SU-DHL-6 (cell line): ENCODE results near the gene SKIDA1.

Experiments used
- H2AFZ ChIP-seq: fragments of 200-600 bp; sonication (generic); 2 replicates; pipeline ENCODE4 v1.6.1; 2014; ENCODE audit warnings: low read depth, mild to moderate bottlenecking, moderate library complexity, mixed read lengths, antibody characterized with exemption, low read length; ENCODE audit not compliant: severe bottlenecking
- H3F3A ChIP-seq: fragments of 200-600 bp; shearing (Covaris generic); 2 replicates; pipeline ENCODE4 v1.6.0; 2016; ENCODE audit warnings: antibody characterized with exemption, mild to moderate bottlenecking; ENCODE audit not compliant: insufficient read depth
- H3K27ac ChIP-seq: fragments of 200-600 bp; sonication (generic); 2 replicates; pipeline ENCODE4 v1.5.1; 2016; ENCODE audit warnings: low read depth, mild to moderate bottlenecking, low read length, moderate library complexity, mixed read lengths
- H3K27me3 ChIP-seq: fragments of 200-600 bp; sonication (generic), shearing (Covaris generic); 2 replicates; pipeline ENCODE4 v1.6.0; 2014; ENCODE audit warnings: mild to moderate bottlenecking, low read length
- H3K36me3 ChIP-seq: fragments of 200-600 bp; sonication (generic); 2 replicates; pipeline ENCODE4 v1.6.1; 2014; ENCODE audit warnings: mild to moderate bottlenecking, low read length, mixed read lengths
- H3K4me2 ChIP-seq: fragments of 300-600, 200-600 bp; shearing (Covaris generic), sonication (generic); 2 replicates; pipeline ENCODE4 v1.6.0; 2014; ENCODE audit warnings: low read length, low read depth, mild to moderate bottlenecking; ENCODE audit not compliant: poor library complexity, severe bottlenecking
- H3K4me3 ChIP-seq: fragments of 200-600 bp; sonication (generic); 2 replicates; pipeline ENCODE4 v1.5.1; 2014; ENCODE audit warnings: antibody characterized with exemption, low read length, mild to moderate bottlenecking, mixed read lengths; ENCODE audit not compliant: insufficient read depth, poor library complexity, severe bottlenecking
- H3K79me2 ChIP-seq: fragments of 200-600 bp; sonication (generic); 2 replicates; pipeline ENCODE4 v1.6.1; 2014; ENCODE audit warnings: mild to moderate bottlenecking, low read length, moderate library complexity; ENCODE audit not compliant: insufficient read depth
- H3K9ac ChIP-seq: fragments of 200-600 bp; sonication (generic); 2 replicates; pipeline ENCODE4 v1.7.0; 2014; ENCODE audit warnings: mild to moderate bottlenecking, low read length
- H3K9me2 ChIP-seq: fragments of 200-600 bp; sonication (generic); replicated peaks from 2 replicates; pipeline ENCODE4 v1.6.1; 2014; ENCODE audit warnings: low read length; ENCODE audit not compliant: insufficient read depth
- H3K9me3 ChIP-seq: fragments of 200-600 bp; sonication (generic); 2 replicates; pipeline ENCODE4 v1.6.1; 2014; ENCODE audit warnings: low read length, mixed read lengths; ENCODE audit not compliant: insufficient read depth
- H4K20me1 ChIP-seq: fragments of 200-600 bp; sonication (generic); 2 replicates; pipeline ENCODE4 v1.6.1; 2014; ENCODE audit warnings: low read depth, mild to moderate bottlenecking, antibody characterized with exemption, low read length, moderate library complexity, mixed read lengths
- EZH2phosphoT487 ChIP-seq: fragments of 200-600 bp; sonication (generic), shearing (Covaris generic); conservative IDR thresholded peaks from 2 replicates; pipeline ENCODE4 v1.6.1; 2018; ENCODE audit warnings: mild to moderate bottlenecking, antibody characterized with exemption, low read length, moderate library complexity, mixed read lengths
- TF ChIP-seq, protein P1 (sequence below): fragments of 200-600 bp; sonication (generic); IDR thresholded peaks from one replicate; pipeline ENCODE4 v1.5.1; 2017; ENCODE audit warnings: antibody characterized with exemption, mild to moderate bottlenecking, low read length, moderate library complexity; ENCODE audit not compliant: insufficient read depth, poor library complexity, severe bottlenecking

SKIDA1 gene

DNA sequence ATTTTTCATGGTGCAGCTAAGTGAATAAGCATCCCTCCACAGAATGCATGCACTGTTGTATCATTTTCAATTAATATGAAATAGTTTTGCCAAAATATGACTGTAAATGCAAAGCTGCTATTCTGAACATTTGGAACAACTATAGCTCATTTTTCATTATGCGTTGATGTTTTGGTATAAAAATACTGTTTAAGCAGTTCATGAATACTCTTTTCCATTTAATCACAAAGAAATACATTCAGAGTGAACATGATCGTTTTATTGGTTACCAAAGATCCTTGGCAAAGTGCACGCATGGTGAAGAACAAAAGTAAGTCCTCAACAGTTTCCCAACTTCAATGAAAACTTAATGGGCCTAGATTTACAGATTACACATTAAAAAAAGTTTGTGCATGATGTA is 33.1 kb downstream of the SKIDA1 start:
- H3K27me3 ChIP-seq = no peaks in the 10 kb centered on the region
- H3K27ac ChIP-seq = no peak overlapping the region
- no peak overlapping the region for H3K4me3 ChIP-seq
- no peak overlapping the region for H3K4me2 ChIP-seq
- no peak overlapping the region for H2AFZ ChIP-seq
- H3F3A ChIP-seq = no peaks in the 10 kb centered on the region
- no peaks in the 10 kb centered on the region for H3K9me3 ChIP-seq
- no peak overlapping the region for H3K9ac ChIP-seq
- TF ChIP-seq, protein P1, sequence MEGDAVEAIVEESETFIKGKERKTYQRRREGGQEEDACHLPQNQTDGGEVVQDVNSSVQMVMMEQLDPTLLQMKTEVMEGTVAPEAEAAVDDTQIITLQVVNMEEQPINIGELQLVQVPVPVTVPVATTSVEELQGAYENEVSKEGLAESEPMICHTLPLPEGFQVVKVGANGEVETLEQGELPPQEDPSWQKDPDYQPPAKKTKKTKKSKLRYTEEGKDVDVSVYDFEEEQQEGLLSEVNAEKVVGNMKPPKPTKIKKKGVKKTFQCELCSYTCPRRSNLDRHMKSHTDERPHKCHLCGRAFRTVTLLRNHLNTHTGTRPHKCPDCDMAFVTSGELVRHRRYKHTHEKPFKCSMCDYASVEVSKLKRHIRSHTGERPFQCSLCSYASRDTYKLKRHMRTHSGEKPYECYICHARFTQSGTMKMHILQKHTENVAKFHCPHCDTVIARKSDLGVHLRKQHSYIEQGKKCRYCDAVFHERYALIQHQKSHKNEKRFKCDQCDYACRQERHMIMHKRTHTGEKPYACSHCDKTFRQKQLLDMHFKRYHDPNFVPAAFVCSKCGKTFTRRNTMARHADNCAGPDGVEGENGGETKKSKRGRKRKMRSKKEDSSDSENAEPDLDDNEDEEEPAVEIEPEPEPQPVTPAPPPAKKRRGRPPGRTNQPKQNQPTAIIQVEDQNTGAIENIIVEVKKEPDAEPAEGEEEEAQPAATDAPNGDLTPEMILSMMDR = no peak
- TF ChIP-seq EZH2phosphoT487 = no peak
- H3K36me3 ChIP-seq = no peaks in the 10 kb centered on the region
- no peaks in the 10 kb centered on the region for H3K79me2 ChIP-seq
- H3K9me2 ChIP-seq = no peaks in the 10 kb centered on the region
- H4K20me1 ChIP-seq = no peaks in the 10 kb centered on the region

DNA sequence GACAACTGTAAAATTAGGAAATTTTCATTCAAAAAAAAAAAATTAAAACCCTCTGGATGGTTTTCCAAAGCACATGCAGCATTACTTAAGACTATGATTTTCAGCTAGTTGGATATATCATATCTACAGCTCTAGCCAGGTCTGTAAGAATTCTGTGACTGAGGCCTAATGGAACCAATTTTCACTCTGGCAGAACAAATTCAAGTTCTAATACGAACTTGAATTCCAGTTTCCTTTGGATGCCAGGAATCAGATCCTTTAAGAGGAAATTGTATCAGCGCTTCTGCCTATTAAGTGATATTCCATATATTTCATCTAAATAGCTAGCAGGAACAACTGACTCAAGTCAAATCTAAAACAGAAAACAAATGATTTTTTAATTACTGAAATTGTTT is 34.8 kb downstream of the SKIDA1 start:
- TF ChIP-seq EZH2phosphoT487 = no peak
- TF ChIP-seq, protein P1 = no peak
- H3K36me3 ChIP-seq = no peaks in the 10 kb centered on the region
- no peak overlapping the region for H3K4me2 ChIP-seq
- no peak overlapping the region for H2AFZ ChIP-seq
- H3K27me3 ChIP-seq = no peaks in the 10 kb centered on the region
- no peak overlapping the region for H3K4me3 ChIP-seq
- no peaks in the 10 kb centered on the region for H3K79me2 ChIP-seq
- no peak overlapping the region for H3K27ac ChIP-seq
- no peaks in the 10 kb centered on the region for H3K9me2 ChIP-seq
- no peaks in the 10 kb centered on the region for H4K20me1 ChIP-seq
- no peaks in the 10 kb centered on the region for H3F3A ChIP-seq
- no peak overlapping the region for H3K9ac ChIP-seq
- H3K9me3 ChIP-seq = no peaks in the 10 kb centered on the region

DNA sequence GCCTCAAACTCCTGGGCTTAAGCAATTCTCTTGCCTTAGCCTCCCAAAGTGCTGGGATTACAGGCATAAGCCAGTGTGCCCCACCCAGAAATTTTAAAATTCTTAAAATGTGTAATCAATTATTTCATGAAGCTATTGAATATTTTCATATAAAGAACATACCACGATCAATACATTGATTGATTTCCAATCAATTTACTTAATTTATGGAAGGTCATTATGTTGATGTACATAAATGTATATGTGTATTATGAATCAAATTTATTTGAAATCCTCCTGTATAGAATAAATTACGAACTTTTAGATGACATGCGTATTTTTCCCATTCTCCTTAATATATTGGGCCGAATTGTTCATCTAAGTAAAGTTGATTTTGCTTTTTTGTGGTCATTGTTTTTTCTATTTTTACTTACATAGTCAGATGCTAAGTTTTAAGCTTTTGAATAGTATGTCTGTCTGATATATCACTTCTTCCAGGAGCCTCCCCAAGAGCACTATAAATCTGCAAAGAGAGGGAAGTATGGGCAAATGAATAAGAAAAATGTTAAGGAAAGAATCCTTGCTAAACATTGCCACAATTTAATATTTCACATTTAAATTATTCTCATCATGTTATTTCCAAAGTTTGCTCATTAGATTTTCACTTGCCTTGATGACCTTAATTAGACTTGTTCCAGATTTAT is 35.3 kb downstream of the SKIDA1 start:
- Histone ChIP-seq H3K4me2 (no peak overlapping the region), H2AFZ (no peak overlapping the region), H3K27ac (no peak overlapping the region), H4K20me1 (no peaks in the 10 kb centered on the region), H3K9me2 (no peaks in the 10 kb centered on the region), H3K4me3 (no peak overlapping the region), H3K79me2 (no peaks in the 10 kb centered on the region), H3K9me3 (no peaks in the 10 kb centered on the region), H3K36me3 (no peaks in the 10 kb centered on the region), H3K9ac (no peak overlapping the region), H3F3A (no peaks in the 10 kb centered on the region), H3K27me3 (no peaks in the 10 kb centered on the region)
- TF ChIP-seq EZH2phosphoT487 = no peak
- TF ChIP-seq, protein P1 = no peak
